Activated gamma-delta T cell (primary cell): ENCODE results near the gene SH3TC2.

Experiments used
- DNase-seq: peaks from one replicate; lab custom pipeline; 2025; lab: John Stamatoyannopoulos, UW

Gene SH3TC2

DNA sequence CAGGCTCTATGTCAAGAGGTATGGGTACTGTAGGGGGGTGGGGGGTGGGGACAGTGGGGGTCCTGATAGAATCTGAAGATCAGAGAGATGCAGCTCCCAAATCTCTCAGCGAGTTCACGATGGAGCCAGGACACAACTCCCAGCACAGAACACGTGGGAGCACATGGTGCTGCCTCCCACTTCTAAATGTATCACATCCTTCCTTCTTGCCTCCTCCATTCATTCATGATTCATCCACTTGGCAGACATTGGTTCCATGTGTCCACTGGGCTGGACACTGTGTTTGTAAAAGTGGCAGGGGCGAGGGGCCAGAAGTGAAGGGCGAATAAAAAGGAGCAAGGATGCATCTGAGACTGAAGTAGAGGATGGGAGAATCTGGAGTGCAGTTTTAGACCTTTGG lies 33.9 kb downstream of the SH3TC2 start:
- DNase-seq: no peak

DNA sequence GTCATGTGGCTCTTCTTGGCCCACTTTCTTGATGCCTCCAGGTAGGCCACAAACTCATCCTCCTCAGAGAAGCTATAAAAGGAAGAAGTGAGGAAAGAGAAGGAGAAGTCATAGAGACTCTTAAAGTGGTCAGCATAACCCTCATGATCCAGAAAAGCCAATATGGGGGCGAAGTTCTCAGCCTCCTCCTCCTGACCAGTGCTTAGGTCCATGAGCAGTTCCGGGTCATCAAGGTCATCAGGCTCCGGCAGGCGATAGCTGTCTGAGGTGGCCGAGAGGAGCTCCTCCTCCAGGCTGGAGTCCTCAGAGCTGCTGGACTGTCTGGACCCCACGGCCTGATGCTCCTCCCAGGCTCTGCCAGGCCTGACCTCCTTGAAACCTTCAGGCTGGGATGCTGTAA lies 34.7 kb downstream of the SH3TC2 start:
- no peak for DNase-seq

- DNase-seq: no peak
Measured at GRCh38 chr5:149027636-149028035, 35.2 kb downstream of the SH3TC2 start.

- DNase-seq: no peak
Measured at GRCh38 chr5:149024943-149025342, 37.9 kb downstream of the SH3TC2 start.

DNA sequence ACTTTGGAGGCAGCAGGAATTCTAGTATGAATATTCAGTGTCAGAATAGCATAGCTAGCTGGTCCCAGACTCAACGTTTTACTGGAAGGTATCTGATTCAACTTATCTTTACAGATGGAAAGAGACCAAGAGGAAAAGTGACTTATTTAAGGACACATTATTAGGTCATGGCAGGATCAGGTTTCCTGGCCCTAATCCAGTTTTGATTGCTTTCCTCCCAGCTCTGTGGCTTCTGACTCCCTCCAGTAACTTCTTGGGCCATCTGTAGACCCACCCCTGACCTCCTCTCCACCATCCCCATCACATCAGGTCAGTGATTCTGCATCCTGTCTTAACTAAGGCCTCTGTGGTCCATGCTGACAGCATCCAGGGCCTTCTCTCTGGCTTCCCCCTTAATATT lies 38.4 kb downstream of the SH3TC2 start:
- no peak for DNase-seq

GRCh38 chr5:149022200-149022599 lies 40.7 kb downstream of the SH3TC2 start:
- DNase-seq: no peak

- DNase-seq: no peak
Measured at GRCh38 chr5:149019679-149020078, 43.2 kb downstream of the SH3TC2 start.

- no peak for DNase-seq
Measured at GRCh38 chr5:149018909-149019443, 43.9 kb downstream of the SH3TC2 start.

DNA sequence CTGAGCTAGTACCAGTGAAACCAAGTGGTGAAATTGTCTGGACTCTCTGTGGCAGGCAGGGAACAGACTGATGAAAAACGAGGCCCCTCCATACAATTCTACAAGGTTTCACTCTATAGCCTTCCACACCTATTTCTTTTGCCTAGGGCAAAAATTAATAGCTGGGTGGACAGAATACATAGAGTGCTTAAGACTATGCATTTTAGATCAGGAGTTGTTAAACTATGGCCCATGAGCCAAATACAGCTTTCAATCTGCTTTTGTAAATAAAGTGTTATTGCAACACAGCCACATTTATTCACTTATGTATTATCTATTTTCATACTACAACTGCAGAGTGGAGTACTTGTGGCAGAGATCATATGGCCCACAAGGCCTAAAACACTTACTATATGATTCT lies 45.2 kb downstream of the SH3TC2 start:
- no peak for DNase-seq

DNA sequence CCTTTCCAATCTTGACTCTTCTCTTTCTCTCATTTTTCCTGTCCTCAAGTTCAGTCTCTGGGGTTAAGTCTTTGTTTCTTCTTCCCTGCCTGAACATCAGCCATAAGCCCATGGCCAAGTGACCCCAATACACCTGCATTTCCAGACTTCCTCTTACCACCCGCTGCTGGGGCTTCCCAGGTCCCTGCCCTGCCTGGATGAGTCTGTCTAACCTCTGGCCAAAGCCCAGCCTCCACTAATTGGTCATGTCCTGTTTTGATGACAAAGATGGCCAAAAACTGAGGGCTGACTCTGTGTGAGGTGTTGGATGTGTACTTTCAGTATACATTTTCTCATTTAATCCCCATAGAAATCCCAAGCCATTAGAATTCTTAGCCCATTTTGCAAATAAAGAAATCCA lies 47.3 kb downstream of the SH3TC2 start:
- DNase-seq: no peak

GRCh38 chr5:149015126-149015525 lies 47.7 kb downstream of the SH3TC2 start:
- no peak for DNase-seq

DNA sequence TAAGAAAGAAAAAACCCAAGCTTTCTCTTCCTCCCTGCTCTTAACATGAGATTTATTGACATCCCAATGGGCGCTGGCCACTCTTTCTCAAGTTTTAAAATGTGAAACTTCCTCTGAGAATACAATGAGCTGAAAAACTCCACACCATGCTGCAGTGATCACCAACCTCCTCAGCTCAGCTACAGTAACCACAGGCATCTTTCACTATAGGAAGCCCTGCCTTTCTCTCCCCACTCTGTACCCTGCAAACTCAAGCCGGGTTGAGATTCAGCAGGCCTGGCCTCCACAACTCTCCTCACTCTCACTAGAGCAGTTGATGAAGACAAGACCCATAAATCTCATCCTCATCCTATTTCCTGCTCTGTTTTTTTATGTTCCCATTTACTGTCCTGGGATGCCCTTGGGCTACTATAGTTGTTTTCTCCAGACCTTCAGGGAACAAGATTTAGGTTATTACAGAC lies 48.3 kb downstream of the SH3TC2 start:
- no peak for DNase-seq

- DNase-seq: no peak
Measured at GRCh38 chr5:149013796-149014195, 49.1 kb downstream of the SH3TC2 start.

DNA sequence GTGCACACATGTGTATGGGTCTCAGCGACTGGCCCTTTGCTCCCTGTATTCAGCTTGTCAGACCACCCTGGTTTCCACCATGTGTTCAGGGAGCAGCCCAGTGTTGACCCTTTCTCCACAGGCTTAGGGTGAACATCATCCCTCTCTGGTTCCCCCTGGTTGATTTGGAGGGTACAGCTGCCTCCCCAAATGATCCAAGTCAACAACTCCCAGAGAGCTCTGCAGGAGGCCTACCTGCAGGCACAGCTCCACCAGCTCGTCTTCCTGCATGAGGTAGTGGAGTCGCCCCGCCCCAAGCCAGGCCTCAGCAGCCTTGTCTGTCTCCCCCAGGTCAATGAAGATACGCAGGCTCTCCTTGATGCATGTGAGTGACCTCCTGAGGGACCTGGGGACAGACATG lies 50.5 kb downstream of the SH3TC2 start:
- DNase-seq: no peak

GRCh38 chr5:149011728-149012127 lies 51.1 kb downstream of the SH3TC2 start:
- DNase-seq: no peak

DNA sequence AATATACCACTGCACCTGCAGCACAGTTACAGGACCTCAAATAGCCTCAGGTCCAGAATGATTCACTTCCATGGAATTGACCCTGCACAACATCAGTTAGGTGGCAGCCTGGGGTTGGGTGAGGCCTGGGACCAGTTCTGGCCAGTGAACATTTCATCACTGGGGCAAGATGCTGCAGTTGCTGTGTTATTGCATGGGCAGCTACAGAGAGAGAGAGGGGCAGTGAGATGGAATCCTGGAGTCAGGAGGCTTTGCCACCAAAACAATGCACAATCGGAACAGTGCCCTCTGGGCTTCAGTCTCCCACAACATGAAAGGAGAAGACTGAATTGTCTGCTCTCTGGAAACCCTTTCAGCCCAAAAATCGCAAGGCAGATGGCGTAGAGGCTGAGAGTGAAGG lies 51.8 kb downstream of the SH3TC2 start:
- DNase-seq: no peak

DNA sequence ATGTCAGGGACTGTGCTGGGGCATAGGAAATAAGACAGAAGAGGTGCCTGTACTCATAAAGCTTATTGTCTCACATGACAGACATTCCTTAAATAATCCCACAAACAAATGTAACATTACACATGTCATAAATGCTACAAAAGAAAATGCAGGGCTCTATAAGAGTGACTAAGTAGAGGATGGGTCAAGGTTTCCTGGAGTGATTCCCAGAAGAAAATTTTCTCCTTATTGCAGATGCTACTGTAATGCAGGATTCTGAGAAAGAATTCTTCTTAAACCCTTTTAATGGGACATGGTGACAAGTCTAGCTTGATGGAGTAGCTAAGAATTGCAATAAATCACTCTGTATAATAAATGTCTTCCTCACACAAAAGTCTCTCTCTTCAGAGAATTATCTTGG lies 55.7 kb downstream of the SH3TC2 start:
- no peak for DNase-seq

- DNase-seq: no peak
Measured at GRCh38 chr5:149006426-149006825, 56.4 kb downstream of the SH3TC2 start.

- no peak for DNase-seq
Measured at GRCh38 chr5:149005077-149005892, 57.6 kb downstream of the SH3TC2 start.

GRCh38 chr5:149004559-149004958 lies 58.3 kb downstream of the SH3TC2 start:
- no peak for DNase-seq

DNA sequence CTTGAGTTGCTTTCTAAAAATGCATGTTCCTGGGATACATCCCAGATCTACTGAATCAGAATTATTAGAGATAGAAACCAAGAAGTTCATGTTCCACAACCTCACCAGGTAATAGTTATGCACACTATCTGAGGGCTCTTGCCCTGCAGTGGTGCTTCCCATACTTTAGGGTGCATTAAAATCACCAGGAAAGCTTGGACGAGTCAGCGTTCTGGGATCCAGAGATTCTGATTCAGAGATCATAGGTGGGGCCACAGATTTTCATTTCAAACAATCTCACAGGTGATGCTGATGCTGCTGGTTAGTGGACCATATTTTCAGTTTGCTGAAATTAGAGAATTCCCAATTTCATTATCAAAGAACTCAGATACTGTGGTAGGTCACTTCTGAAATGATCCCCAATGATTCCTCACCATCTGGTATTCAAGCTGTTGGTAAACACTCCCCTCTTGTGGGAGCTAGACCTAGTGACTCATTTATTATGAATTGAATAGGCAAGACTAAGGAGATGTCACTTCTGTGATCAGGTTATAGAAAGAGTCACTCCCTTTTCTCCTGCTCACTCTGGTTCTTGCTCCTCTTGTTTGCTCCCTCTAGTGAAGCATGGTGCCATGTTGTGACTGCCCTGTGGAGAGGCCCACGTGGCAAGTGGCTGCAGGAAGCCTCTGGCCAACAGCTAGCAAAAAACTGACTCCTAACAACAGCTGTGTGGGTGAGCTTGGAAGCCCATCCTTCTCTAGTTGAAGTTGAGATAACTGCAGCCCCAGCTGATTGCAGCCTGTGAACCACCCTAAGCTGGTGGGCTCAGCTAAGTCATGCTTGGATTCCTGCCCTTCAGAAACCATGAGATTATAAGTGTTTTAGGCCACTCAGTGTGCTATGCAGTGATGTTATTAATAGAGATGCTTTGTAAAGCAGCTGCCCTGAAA lies 59.8 kb downstream of the SH3TC2 start:
- no peak for DNase-seq

DNA sequence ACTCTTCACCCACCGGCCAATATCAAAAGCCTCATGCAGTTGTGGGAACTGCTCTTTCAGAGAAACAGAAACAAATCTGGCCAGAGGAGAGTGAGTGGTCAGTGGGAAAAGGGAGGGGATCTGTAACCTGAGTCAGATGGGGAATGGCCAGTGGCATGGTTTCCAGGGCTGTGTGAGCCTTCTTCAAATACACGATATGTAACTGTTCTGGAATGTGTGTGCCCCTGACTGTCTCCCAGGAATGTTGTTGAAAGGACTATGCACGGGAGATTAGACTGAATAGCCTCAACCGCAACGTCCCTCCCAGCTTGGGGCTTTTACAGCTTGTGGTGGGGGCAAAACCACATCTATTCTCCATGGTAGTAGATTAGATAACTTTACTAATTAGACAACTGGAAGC lies 60.8 kb downstream of the SH3TC2 start:
- no peak for DNase-seq

DNA sequence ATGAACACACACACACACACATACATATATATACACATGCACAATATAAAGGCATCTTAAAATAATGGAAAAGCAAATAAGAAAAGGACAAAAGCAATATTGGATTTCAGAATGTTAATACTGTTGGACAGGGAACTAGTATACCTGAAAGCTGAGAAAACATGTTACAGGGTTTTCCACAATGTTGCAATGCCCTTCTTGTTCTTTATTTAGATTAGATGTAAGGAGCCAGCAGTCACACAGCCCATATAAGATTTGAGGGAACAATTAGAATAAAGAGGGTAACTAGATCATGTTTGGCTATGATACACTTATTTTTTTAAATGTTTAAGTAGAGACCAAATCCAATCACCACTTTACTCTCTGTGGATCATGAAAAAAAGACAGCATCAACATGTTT lies 61.7 kb downstream of the SH3TC2 start:
- no peak for DNase-seq
